ENCODE results near the gene FNBP1L.
"Not testable (repeated sequence)": the region's sequence is repeated elsewhere in the genome, so short reads cannot be mapped to it uniquely, and the experiment has no call there.

The FNBP1L gene

GRCh38 chr1:93446837-93447451 lies 974 bp upstream of the FNBP1L start:
- no peak for DNase-seq

- DNase-seq = peak; percentile 91
Measured at GRCh38 chr1:93448292-93448982, 519 bp downstream of the FNBP1L start.

DNA sequence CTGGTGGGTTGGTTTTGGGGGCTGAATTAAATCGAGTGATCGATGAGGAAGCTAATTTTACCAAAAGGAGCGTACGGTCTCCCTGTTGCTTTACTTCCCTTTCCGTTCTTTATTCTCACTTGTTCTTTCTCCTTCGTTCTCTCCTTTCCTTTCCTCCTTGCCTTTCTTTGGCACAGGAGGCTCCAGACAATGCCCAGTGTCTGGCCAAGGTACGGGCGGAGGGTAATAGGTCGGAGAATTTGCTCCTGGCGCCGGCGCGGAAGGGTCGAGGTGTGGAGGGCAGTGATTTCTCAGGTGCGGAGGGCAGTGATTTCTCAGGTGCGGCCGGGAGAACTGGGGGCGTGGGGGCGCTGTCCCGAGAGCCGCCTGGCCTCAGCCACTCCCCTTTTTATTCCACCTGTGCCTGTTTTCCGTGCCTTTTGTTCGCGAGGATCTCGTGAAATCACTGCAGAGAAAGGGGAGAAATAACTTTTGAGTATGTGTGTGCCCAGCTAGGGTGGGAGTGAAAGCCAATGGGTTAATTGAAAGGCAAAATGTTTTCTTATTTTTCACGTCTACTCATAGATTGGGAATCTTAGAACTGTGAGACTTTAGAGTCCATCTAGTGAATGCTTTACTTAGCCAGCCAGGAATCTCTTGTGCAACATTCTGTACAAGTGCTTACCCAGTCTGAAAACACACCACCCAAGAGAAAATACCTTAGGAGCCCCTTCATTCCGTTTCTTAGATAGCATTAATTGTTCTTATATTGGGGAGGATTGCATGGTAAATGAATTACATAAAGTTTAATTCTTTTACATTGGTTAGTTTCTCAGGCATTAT lies 1.3 kb downstream of the FNBP1L start:
- DNase-seq = no peak

DNA sequence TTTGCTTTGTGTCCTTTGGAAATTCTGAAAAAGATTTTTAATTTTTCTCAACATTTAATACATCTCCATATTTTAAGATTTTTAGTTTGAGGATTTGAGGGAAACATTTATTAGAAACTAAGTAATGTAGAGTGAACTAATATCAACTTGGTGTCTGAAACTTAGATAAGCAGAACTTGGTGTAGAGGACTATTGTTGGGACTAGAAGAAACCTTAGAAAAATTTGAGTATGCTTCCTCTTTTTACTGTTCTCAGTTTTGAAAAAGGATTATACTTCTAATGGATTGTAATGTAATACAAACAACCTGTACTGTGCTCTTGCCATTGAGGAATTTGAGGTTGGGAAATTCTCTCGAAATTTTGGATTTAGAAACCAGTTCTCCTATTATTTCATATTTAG lies 2.4 kb downstream of the FNBP1L start:
- no peak for DNase-seq

DNA sequence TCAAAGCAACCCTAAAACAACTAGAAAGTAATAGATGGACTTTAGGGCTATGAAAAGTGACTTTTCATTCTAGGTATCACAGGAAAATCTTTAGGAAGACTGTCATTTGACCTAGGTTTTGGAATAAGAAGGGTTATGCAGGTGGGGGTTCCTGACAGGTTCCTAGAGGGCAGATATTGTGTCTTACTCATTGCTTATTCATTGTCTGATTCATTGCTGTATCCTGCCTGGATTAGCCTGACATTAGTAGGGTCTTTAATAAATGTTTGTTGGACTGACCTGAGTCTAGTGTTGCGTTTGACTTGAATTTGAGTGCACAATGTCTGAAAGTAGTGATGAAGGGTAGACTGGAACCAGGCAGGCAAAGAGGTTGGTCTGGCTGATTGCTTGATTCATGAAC lies 6.0 kb downstream of the FNBP1L start:
- DNase-seq = no peak

DNA sequence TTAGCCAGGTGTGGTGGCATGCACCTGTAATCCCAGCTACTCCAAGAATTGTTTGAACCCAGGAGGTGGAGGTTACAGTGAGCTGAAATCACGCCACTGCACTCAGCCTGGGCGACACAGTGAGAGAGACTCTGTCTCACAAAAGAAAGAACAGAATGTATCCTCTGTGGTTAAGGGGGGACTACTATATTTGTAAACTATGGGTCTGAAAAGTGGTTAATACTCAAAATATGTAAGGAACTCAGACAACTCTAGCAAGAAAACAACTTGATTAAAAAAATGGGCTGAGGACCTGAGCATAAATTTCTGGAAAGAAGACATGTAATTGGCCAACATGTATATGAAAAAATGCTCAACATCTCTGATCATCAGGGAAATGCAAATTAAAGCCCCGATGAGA lies 11.2 kb downstream of the FNBP1L start:
- DNase-seq = no peak

DNA sequence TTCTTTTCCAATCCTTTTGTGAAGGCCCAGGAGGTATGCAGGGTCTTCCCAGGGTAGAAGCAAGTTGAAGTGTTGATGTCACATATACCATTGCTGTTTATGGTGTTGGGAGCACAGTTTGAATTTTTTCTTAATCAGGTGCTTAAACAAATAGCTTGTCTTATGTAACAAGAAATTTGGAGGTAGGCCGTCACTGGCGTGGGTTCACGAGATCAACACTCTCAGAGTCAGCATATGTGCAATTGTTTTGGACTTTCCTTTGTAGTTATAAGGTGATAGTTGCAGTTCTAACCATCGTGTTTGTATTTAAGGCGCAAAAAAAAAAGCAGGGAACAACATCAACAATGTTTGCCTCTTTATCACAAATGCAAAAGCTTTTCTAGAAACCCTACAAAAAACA lies 13.3 kb downstream of the FNBP1L start:
- DNase-seq = no peak

- DNase-seq = no peak
Measured at GRCh38 chr1:93463960-93464359, 16.0 kb downstream of the FNBP1L start.

DNA sequence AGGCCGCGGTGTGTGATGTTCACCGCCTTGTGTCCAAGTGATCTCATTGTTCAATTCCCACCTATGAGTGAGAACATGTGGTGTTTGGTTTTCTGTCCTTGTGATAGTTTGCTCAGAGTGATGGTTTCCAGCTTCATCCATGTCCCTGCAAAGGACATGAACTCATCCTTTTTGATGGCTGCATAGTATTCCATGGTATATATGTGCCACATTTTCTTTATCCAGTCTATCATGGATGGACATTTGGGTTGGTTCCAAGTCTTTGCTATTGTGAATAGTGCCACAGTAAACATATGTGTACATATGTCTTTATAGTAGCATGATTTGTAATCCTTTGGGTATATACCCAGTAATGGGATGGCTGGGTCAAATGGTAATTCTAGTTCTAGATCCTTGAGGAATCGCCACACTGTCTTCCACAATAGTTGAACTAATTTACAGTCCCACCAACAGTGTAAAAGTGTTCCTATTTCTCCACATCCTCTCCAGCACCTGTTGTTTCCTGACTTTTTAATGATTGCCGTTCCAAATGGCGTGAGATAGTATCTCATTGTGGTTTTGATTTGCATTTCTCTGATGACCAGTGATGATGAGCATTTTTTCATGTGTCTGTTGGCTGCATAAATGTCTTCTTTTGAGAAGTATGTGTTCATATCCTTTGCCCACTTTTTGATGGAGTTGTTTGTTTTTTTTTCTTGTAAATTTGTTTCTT lies 17.6 kb downstream of the FNBP1L start:
- DNase-seq = not testable (repeated sequence)

DNA sequence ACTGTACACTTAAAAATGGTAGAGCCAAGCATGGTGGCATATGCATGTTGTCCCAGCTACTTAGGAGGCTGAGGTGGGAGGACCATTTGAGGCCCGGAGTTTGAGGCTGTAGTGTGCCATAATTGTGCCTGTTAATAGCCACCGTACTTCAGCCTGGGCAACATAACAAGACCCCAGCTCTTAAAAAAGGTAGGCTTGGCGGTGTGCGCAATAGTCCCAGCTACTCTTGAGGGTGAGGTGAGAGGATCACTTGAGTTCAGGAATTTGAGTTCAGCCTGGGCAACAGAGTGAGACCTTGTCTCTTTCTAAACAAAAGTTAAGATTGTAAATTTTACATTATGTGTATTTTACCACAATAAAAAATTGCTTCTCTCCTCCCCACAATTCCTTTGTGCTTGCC lies 19.7 kb downstream of the FNBP1L start:
- DNase-seq = no peak

- DNase-seq = no peak
Measured at GRCh38 chr1:93468662-93469061, 20.7 kb downstream of the FNBP1L start.

- DNase-seq = not testable (repeated sequence)
Measured at GRCh38 chr1:93469223-93469622, 21.3 kb downstream of the FNBP1L start.

- DNase-seq = no peak
Measured at GRCh38 chr1:93471284-93471683, 23.4 kb downstream of the FNBP1L start.

DNA sequence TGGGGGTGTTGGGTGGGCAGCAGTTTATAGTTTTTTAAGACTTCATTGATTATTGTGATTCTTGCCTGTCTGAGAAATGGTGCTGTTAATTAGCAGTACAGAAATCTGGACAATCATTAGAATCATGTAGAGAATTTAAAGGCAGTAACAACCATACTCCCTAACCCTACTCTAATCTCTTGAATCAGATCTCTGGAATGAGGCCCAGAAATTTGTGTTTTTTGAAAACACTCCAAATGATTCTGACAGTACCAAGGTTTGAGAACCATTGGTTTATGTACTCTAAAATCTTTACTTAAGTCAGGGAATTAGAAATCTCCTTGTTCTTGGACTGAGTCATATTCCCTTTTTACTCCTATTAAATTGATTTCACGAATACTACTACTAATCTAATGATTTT lies 24.0 kb downstream of the FNBP1L start:
- DNase-seq = peak; percentile 42

GRCh38 chr1:93474321-93474720 lies 26.4 kb downstream of the FNBP1L start:
- no peak for DNase-seq

DNA sequence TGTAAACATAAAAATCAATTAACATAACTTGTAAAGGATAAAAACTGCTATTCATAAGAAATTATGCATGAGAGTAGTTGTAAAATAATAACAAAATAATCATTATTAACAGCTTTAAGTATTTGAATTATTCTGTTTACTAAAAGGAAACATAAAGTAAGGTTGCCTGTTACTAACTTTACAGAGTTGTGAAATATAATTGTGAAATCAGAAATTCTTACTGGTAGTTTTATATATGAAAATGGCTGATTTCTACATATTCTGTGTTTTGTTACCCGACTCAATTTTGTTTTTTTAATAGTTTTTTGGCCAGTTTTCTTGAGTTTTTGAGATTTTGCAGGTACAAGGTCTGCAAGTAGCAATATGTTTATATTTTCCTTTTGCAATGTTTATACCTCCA lies 27.8 kb downstream of the FNBP1L start:
- DNase-seq = no peak

DNA sequence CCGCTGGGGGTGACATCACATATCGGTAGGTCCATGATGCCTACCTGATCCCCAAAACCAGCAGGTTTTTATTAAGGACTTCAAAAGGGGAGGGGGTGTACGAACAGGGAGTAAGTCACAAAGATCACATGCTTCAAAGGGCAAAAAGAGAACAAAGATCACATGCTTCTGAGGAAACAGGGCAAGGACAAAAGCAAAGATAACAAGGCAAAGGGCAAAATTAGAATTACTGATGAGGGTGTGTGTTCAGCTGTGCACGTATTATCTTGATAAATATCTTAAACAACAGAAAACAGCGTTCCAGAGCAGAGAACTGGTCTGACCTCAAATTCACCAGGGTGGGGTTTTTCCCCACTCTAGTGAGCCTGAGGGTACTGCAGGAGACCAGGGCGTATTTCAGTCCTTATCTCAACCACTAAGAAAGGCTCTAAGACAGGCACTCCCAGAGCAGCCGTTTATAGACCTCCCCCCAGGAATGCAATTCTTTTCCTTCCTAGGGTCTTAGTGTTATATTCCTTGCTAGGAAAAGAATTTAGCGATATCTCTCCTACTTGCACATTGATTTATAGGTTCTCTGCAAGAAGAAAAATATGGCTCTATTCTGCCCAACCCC lies 31.3 kb downstream of the FNBP1L start:
- peak; percentile 15 for DNase-seq

DNA sequence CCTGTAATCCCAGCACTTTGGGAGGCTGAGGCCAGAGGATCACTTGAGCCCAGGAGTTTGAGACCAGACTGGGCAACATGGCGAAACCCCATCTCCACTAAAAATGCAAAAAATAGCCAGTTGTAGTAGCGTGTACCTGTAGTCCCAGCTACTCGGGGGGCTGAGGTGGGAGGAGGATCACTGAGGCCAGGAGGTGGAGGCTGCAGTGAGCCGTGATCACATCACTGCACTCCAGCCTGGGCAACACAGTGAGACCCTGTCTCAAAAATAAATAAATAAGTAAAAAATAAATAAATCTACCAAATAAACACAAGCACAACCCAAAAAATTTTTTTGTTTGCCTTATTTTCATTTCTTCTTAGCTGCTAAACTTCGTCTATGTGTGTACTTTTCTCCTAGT lies 34.0 kb downstream of the FNBP1L start:
- not testable (repeated sequence) for DNase-seq

GRCh38 chr1:93483200-93483599 lies 35.3 kb downstream of the FNBP1L start:
- no peak for DNase-seq

GRCh38 chr1:93483606-93484005 lies 35.7 kb downstream of the FNBP1L start:
- no peak for DNase-seq

DNA sequence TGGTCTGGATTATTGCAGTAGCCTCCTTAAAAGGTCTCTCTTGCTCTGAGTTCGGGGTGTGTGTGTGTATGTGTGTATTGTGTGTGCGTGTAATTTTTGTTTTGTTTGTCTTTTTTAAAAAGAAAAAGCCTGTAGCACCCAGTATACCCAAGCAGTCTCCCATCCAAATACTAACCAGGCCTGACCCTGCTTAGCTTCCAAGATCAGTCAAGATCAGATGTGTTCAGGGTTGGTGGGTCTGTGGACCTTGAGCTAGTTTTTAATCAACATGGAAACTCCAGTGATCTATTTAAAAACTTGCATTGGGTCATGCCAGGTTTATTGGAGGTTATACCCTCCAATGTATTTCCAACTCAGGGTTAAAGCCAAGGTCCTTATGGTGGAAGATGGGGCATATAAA lies 40.3 kb downstream of the FNBP1L start:
- no peak for DNase-seq

DNA sequence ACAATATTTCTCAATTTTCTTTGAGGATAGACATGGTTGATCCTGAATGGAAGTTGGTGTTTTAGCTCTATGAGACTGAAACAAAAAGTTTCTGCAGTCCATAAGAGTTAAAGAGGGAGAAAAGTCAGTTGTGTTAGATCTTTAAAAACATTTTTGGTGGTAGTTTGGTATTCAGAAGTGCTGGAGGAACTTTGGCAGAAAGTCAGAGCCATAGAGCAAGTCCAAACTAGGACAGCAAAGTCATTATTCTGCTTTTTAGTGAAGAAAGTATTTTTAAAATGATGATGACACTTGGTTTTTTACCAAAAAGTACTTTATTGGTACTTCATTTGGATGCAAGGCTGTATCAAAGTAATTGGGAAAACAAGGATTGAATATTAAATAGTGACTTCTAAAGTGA lies 41.8 kb downstream of the FNBP1L start:
- DNase-seq = no peak

GRCh38 chr1:93490357-93490756 lies 42.4 kb downstream of the FNBP1L start:
- no peak for DNase-seq

All from eye (tissue), 1 donor.